GM21619 (cell line): ENCODE results near the gene KIZ.
"Not testable (repeated sequence)": the region's sequence is repeated elsewhere in the genome, so short reads cannot be mapped to it uniquely, and the experiment has no call there.

Source experiments
- ATAC-seq: cut with Tn5 transposase; IDR thresholded peaks from one replicate; pipeline ENCODE4 v1.9.1; 2021; ENCODE audit not compliant: unreplicated experiment

Gene KIZ

DNA sequence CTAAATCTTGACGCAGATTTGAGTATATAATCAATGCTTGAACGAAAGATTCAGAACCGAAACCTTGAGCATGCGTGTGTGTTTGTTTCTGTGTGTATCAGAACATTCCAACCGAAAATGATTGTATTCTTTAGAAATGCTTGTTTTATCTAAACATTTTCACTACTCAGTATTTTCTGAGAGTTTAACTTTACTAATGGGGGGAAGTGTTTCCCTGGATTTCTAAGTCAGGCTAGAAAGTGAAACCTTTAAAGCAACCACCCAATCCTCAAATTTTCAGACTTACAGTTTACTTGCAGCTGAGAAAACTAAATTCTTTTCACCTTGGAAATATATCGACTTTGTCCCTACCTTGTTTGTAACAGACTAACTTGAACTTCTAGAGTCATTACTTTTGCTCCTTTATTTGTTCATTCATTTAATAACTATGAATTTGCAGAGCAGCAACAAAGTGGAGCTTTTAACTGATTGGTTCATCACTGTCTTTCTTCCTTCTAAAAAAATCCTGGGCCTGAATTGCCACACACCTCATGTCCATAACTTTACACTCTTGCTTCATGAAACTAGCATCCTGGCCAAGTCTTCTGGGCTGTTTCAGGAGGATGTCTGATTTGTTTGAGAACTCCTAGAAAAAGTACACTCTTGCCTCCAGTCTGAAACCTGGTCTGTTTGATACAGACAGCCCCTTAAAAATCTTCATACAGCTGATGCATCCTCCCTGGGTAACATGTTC, 99.5 kb downstream of the KIZ start:
- ATAC-seq = no peak

DNA sequence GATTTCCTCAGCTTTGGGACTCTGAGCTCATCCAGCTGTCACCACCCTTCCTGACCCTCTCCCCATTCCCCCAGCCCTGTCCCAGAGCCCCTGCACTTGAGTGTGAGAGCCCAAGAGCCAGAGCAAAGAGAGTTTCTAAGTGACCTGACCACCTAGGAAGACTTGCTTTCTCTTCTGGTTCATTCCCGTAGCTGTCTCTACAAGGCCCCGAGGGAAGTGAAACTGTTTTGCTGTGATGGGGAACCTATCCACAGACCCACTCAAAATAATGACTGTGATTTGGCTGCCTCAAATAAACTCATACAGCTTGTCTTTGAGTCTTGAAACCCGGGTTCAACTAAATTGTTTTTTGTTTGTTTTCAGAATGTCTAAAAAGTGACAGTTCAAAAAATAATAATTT, 102.6 kb downstream of the KIZ start:
- ATAC-seq = peak; percentile 95

DNA sequence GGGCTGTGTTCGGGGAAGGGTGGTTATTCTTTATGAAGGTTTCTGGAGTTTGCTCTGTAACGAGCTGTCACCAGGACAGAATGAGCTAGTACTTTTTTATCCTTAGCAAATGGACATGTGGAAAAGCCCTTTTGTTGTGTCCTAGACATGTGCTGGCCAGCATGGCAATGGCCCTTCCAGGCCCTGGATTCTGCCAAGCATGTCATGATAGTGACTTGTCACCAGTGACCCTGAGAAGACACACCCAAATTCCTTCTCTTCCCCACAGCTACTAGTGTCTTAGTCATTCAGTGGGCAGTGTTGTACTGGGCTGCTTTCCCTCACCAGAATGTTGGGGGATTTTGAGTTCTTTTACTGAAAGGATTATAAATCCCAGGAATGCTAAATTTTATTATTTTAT, 103.3 kb downstream of the KIZ start:
- ATAC-seq = no peak

DNA sequence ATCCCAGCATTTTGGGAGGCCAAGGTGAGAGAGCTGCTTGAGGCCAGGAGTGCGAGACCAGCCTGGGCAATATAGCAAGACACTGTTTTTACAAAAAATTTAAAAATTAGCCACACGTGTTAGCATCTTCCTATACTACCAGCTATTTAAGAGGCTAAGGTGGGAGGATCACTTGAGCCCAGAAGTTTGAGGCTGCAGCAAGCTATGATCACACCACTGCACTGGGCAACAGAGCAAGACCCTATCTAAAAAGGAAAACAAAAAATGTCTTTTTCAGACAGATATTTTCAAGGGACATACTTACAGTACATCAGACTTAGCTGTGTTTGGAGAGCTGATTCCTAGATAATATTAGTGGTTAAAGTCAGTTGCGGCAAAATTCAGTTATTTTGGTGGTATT, 104.3 kb downstream of the KIZ start:
- no peak for ATAC-seq

DNA sequence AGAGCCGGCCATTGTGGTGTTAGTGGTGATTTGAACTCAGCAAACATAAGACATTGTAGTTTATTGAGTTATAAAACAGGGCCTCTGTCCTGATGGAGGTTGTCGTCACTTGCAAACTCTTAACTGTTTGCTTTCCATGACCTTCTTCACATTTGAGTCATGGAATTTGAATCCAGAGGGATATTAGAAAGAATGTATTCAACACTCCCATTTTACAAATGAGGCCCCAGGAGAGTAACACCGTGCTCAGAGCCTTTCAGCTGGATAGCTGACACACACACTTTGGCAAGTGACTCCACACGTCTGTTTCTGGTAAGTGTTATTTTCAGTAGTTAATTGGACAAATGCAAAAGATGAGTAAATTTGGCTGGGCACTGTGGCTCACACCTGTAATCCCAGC, 104.8 kb downstream of the KIZ start:
- no peak for ATAC-seq

DNA sequence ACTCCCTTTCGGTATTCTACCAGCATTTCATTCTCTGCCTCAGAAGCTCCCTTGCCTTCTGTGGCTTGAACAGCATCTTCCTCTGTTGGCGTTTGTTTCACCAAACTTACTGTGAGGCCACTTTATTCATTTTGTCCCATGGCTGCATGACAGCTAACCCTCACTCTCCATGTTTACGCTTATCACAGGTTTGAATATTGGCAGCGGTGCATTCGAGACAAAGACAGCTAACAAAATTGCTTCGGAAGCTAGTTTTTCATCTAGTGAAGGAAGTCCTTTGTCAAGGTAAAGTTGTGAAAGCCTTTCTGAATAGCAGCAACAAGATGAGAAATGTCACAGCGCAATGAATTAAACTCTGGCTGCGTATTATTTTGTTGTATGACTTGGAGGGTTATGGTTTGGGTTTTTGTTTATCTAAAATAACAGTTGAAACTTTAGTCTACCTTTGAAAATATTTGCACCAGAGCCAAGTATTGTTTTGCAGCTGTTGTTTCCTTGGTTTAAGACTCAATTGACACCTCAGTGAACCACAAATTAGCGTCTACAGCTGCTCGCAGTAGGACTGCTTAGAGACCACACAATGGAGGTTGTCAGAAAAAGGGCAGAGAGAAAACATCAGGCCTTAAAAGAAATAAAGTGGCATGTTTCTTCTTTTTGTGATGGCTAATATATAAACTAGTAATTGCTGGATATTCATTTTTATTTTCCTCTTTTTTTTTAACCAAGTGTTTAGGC, 106.8 kb downstream of the KIZ start:
- no peak for ATAC-seq

DNA sequence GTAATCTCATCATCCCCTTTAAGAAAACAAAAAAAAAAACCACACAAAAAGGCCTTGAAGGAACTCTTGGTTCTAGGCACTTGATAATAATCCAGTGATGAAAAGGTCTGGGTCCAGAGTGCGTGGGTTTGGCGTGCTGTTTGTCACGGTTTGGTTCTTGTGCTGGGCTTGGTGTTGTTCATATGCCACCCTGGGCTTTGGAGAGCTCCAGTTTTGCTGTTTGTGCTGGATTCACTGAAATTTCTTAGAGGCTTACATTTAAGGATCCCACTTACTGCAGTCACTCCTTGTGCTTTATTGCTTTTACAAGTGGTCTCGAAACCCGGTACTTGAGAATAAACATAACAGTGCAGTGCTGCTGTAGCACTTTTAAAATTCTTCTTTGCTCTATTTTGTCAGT, 108.4 kb downstream of the KIZ start:
- ATAC-seq = no peak

DNA sequence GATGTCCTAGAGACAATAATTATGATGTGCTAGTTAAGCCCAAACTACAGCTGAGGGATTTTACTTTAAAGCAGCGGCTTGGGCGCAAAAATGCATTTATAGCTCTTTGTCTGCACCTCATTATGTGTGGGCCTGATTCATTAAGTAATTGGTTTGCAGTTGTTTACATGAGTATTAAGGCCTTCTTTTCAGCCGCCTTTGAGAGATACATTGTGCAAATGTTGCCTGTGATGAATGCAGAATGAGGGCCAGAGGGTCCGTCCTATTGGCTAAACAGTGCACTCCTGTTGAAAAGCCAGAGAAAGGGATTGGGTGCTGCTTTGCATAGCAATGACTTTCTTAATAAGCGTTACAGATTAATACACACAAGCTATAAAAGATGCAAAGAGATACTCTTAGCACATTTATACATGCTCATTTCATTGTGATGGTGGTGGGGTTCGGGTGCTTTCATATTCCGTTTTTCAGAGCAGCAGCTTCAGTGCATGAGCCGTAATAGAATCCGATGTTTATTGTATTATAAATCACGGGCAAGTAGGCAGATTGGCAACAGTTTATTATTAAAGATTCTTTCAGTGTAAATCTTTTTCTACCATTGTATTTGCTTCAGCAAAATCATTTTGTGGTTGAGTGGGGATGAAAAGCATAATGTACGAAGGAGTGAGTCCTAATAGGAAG, 109.1 kb downstream of the KIZ start:
- no peak for ATAC-seq

DNA sequence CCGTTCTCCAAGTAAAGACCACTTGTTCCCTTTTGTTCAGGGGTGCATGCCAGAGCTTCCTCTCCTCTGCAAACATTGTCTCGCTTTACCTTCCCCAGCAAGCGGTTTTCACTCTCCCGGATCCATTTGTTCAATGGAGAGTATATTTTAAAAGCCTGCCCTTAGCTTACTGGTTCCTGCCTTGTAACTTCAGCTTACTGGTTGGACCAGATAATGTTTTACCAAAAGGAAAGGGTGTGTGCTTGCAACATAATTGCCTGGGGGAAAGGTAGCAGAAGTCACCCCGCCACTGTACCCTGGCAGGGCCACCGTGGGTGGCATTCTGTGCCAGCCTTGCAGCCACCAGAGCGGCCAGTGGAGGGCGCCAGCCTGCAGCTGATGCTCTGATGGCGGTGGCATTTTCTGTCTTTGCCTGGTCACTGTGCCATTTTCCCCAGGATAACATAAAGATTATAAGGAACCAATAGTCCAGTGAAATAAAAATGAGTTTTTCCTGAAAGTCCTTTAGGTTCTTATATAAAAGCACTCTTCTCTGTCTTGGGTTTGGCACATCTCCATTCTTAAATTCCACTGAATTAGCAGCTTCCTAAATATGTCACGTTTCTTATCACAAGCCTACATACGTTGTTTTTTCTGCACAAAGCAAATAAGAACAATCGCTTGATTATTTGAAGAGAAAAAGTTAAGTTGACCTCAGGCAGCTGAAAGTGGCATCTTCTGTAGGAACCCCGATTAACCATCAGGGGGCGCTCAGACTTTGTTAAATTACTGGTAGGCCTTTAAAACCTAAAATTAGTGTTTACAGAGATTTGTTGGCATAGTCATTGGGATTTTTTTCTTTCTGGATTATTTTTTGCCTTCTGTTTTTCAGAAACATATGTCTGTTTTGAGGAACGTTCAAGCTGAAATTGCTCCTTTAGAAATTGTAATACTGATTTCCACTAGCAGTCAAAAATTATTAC, 109.9 kb downstream of the KIZ start:
- peak; percentile 48 for ATAC-seq

DNA sequence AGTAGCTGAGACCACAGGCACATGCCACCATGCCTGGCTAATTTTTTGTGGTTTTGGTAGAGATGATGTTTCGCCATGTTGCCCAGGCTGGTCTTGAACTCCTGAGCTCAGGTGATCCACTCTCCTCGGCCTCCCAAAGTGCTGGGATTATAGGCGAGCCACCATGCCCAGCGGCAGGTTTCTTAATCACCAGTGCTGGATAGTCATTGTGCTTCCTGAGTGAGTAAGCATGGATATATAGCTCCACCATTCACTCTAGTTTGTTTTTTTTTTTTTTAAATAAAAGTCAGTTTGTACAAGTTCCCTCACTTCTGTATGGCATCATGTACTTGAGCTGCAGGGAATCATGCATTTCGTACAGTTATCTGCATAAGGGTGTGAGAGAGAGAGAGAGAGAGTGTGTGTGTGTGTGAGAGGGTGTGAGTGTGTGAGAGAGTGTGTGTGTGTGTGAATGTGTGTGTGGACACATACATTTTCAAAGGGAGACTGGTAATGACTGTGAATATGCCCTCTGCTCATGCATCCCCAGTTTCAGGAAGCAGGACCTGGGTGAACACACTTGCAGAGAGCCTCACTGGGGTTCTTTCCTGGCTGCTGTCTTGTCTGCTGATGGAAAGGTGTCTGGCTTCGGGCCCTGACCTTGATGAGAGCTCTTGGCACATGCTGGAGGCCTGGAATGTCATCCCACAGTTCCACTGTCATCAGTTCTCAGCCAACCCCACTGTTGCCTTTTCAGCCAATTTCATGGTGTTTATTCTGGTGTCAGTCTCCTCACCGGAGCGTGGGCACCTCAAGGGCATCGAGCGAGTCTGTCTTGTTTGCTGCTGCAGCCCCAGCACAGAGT, 112.3 kb downstream of the KIZ start:
- ATAC-seq = no peak

DNA sequence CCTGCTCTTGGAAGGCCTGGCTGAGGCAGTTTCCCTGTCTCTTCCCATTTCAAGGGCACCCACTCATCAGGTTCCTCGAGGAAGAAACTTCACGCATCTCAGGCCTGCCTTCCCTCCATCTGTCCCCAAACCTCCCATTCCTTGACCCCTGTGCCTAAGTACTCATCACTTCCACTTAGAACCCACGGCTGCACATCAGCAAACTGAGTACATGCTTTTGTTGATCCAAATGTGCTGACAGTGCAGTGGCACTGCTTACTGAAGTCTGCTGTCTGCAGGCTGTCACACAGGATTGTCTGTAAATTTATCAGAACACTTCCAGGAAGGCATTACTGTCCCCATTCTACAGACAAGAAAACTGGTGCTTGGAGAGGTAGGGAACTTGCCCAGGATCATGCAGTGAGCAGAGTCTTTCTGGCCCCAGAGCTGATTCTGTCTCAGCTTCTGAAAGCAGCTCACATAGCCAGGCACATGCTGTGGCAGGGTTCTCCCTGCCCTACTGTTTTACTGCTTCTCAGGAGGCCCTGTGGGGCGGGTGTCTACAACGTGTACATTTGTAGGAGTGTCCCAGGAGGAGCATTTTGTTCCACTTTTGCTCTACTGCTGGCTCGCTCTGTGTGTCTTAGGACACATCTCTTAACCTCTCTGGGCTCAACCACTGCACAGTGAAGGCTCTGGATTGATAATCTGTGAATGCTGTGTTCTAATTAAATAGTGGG, 113.1 kb downstream of the KIZ start:
- ATAC-seq = no peak

DNA sequence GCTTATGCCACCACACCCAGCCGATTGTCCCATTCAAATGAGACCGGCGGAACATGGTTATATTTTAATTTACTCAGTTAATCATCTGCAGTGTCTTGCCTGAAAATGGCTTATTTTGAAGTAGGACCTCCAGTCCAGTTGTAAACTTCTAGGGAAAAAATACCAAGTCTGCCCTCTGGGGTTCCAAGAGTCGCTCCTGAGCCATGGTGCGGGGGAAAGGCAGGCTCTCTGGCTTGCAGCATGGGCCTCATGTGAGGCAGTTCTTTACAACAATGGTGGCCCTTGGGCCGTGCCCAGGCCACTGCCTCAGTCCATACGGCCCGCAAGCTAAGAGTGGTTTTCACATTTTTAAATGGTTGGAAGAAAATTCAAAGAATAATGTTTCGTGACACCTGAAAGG, 114.5 kb downstream of the KIZ start:
- no peak for ATAC-seq

DNA sequence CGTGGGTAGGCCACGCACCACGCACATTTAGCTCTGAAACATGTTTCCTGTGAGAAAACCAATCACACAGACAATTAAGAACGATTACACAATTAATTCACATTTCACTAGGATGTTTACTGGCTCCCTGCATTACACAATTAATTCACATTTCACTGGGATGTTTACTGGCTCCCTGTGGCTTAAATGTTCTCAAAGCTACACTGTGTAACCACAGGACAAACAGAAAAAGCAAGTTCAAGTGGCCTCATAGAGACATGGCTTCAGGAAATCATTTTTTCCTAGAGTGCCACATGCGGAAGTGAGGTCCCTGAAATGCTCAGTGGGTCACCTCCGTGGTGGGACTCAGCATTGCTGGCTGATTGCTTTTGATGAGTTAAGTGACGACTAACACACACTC, 115.5 kb downstream of the KIZ start:
- no peak for ATAC-seq

DNA sequence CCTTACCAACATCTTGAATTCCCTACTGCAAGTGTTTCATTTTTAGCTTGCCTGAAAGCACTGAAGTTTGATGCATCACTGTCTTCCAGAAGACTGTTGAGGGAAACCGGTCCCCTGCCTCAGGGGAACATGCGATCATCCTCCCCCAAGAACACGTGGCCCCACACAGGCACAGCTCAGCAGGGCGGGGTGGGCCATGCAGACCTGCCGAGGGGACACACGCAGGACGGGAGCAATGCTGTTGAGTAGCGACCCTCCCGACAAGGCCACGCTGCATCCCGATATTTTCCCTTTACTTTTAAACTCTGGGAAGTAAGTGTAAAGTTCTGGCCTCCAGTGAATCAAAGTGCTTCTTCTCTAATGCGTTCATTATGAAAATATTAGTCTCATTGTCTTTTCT, 117.9 kb downstream of the KIZ start:
- no peak for ATAC-seq

DNA sequence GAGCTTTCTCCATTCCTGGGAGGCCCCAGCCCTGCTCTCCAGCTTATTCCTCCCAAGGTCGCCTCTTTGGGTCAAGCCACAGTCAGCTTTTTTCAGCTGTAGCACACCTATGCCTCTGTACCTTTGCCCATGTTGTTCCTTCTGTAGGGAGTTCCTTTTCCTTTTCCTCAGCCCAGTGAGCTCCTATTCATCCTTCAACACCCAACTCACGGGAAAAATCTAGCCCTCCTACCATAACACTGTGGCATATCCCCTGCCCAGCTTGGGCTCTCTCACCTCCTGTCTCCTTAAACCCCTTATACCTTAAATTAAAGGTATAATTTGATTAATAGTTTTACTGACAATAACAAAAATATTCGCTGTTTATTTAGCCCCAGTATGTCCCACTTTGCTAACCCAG, 118.9 kb downstream of the KIZ start:
- ATAC-seq = no peak

DNA sequence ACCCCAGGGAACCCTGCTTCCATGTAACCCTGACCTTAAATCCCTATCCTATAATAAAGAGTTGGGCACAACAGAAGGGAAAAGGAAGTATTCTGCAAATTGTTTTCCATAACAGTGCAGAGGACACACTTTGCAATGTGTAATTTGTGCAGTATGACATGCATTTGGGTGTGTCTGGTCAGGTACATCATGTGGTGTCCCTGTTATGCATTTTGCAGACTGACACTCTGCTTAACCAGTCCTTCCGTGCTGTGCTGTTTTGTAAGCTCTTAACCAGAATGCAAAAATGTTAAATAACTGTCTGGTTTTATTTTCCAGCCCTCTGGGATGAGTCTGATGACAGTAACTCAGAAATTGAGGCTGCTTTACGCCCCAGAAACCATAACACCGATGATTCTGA, 120.3 kb downstream of the KIZ start:
- ATAC-seq = no peak

DNA sequence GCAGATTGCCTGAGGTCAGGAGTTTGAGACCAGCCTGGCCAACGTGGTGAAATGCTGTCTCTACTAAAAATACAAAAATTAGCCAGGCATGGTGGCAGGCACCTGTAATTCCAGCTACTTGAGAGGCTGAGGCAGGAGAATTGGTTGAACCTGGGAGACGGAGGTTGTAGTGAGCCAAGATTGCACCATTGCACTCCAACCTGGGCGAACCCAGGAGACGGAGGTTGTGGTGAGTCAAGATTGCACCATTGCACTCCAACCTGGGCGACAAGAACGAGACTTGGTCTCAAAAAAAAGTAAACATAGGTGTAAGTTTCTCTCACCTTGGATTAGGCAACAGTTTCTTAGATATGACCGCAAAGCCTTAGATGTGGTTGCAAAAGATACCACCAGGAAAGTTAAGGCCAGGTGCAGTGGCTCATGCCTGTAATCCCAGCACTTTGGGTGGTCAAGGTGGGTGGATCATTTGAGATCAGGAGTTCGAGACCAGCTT, 121.8 kb downstream of the KIZ start:
- ATAC-seq = not testable (repeated sequence)

DNA sequence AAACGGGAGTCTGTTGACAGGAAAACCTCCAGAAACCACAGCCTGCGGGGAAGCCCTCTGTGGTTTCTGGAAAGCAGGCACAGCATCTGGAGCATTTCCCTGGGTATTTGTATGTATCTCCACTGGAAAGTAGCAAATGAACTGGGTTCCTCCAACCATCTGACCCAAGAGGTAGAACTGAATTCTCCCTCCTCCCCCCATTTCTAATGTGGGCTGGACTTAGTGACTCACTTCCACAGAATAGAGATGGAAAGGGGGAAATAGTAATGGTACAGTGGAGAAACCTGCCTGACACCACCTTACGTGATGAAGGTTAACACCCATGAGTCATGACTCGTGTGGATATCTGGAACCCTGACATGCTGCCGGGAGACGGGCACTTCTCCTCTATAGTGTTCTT, 125.4 kb downstream of the KIZ start:
- ATAC-seq = no peak

DNA sequence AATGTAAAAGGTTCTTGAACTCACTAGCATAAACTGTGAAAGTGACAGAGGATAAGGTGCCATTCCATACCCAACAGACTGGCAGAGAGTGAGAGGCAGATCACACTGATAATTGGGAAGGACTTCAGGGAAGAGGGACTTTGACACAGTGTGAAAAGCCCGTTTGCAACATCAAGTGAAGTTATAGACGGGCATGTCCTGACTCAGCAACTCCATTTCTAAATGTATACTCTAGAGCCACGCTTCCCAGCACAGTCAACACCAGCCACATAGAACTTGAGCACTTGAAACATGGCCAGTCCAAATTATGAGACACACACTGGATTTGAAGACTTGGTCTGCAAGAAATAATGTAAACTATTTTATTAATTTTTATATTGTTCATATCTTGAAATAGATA, 131.3 kb downstream of the KIZ start:
- ATAC-seq = no peak
